HG03280 (cell line): ENCODE results near the gene TMEM18.
A peak's percentile ranks its signal among the peaks of the same experiment; 100 is the strongest.
"Not testable (repeated sequence)": the region's sequence is repeated elsewhere in the genome, so short reads cannot be mapped to it uniquely, and the experiment has no call there.

Source experiments
- ATAC-seq: cut with Tn5 transposase; IDR thresholded peaks from one replicate; pipeline ENCODE4 v1.9.1; 2021; ENCODE audit warnings: mild to moderate bottlenecking, moderate library complexity; ENCODE audit not compliant: unreplicated experiment

Gene TMEM18

GRCh38 chr2:694174-694573 lies 17.0 kb upstream of the TMEM18 start:
- ATAC-seq = no peak

DNA sequence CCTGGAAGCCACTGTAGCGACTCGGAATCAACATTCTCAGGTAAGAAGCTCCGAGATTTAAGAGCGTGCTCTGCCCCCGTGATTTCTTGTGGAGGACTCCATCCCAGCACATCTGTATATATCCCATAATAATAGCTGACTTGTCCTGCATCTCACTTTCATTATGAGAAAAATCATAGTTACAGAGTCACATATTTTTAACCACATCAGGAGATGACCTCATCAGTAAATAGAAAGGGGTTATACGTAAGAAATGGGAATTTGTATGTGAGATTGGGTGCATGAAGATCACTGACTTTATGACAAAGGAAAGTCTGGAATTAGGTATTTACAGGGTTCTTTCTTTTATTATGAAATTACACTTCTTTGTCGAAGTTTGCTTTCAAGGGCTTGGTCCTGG lies 16.4 kb upstream of the TMEM18 start:
- ATAC-seq = no peak

- ATAC-seq = no peak
These were observed 15.6 kb upstream of the TMEM18 start for GRCh38 chr2:692767-693166.

- no peak for ATAC-seq
These were observed 14.9 kb upstream of the TMEM18 start for GRCh38 chr2:691821-692761.

DNA sequence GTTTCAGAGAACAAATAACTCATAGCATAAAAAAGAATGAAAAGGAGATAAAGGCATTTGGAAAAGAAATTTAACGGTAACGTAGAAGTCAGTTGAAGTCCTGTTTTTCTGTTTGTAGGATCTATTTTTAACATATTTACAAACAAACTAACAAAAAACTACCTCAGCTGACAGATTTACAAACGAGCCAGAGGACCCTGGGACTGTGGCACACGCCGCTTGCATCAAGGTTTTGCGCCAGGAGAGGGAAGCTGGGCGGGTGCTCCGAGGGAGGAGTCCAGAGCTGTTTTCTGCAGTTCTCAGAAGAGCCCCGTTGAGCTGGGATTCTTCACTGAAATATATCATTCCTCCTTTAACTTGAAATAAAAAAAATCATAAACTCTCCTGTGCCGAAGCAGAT lies 13.6 kb upstream of the TMEM18 start:
- ATAC-seq = no peak

- ATAC-seq = no peak
These were observed 12.8 kb upstream of the TMEM18 start for GRCh38 chr2:689877-690510.

GRCh38 chr2:689237-689636 lies 12.0 kb upstream of the TMEM18 start:
- no peak for ATAC-seq

- no peak for ATAC-seq
These were observed 11.4 kb upstream of the TMEM18 start for GRCh38 chr2:688504-689076.

DNA sequence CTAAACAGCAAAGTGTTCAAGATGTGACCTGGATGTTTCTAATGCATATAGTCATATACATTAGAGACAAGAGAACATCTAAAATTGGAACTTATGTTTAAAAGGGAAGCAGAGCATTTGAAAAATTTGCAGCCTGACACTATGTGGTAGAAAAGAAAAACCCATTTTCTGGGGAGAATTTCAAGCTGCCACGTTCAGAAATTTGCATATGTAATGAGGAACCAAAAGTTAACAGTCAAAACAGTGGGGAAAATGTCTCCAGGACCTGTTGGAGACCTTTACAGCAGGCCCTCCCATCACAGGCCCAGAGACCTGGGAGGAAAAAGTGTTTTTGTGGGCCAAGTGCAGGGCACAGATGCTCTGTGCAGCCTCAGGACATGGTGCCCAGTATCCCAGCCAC lies 8.2 kb upstream of the TMEM18 start:
- no peak for ATAC-seq

- ATAC-seq = not testable (repeated sequence)
These were observed 7.7 kb upstream of the TMEM18 start for GRCh38 chr2:684913-685312.

DNA sequence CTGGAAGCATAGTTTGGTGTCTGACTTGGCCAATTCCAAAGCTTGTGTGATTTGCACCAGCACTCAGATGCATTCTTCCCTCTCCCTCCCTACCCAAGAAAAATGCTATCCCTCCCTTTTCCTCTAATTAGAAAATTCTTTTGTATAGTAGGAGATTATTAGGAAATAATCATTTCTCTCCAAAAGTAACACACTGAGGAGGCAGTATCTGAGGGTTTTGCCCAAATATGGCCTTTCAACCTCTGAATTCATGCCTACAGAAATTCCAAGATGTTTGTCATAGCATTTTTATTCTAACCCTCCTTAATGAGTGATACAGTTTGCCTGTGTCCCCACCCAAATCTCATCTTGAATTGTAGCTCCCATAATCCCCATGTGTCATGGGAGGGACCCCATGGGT lies 5.0 kb upstream of the TMEM18 start:
- ATAC-seq = no peak

GRCh38 chr2:681312-681711 lies 4.1 kb upstream of the TMEM18 start:
- no peak for ATAC-seq

DNA sequence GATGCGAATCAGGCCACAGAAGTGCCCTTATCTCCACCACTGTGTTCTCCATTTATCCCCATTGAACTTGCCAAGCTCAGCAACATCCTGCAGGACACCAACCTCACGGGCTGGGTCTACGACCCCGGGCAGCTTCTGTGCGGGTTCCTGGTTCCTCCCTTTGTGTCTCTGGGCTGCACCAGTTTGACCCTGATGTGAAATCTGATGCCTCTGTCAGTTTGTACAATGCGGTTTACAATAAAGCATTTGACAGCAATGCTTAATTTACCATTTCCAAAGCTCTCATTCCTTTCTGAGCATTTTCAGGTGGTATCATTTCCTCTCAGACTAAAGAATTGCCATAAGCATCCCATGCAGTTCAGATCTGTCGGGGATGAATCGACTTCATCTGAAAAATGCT lies 3.3 kb upstream of the TMEM18 start:
- ATAC-seq = no peak

GRCh38 chr2:678964-679363 lies 1.8 kb upstream of the TMEM18 start:
- ATAC-seq = no peak

DNA sequence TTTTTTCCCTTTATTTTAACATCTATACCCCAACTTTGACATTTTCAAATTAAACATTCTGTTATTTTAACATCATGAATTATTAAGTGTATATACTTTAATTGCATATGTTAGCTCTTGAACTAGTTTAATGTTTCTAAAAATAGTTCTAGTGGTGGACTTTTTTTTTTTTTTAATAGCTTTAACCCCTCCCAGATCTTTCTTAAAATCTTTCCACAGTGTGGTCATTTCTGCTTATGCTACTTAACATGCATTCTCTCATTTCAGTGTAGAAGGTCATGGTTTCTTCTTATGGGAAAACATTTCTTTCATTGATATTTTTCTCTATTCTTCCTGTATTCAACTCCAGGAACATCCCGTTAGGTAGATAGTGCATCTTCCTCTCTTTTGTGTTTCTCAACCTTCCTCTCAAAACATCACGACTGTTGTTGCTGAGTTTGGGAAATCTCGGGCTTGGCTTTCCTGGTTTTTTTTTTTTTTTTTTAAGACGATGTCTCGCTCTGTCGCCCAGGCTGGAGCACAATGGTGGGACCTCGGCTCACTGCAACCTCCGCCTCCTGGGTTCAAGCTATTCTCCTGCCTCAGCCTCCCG lies 849 bp upstream of the TMEM18 start:
- ATAC-seq = no peak

DNA sequence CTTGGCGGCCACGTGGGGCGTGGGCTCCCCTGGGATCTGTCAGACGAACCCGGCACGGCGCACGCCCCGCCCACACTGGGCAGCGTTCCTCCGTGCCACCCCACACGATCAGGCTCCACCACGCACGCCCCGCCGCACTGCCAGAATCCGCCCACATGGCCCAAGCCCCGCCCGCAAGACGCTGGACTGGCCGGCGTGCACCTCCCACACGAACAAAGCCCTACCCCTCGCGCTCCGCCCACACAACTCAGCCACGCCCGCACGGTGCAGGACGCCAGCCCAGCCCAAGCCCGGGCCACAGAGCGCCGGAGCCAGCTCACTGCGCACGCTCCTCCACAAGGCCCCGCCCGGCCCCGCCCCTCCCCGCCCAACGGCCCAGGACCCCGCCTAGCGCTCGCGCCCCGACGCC lies 555 bp downstream of the TMEM18 start:
- peak; percentile 82 for ATAC-seq

DNA sequence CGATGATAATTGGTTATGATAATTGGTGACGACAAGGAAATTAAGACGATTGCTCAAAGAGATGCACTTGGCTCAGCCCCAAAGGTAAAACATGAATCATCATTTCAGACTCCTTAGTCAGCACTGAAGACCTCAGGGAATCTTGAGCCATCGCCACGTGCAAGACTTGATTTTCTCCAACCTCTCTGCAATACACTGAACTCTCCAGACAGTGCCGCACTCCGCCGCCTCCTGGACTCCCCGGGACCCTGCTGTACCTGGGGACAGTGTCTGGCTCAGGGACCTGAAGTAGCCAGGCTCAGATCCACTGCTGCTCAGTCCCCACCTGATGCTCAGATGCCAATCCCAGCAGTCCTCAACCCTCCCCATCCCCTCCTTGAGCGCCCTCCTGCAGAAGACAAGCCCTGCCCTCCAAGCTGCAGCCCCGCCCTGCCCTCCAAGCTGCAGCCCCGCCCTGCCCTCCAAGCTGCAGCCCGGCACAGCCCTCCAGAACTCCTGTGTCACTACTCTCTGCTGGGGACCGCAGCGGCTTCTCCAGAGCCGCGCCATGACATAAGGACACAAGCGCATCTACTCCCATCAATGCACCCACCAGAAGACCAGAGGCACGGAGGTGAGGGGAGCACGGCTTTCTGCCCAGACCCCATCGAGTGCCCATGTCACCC lies 1.1 kb downstream of the TMEM18 start:
- peak; percentile 29 for ATAC-seq

DNA sequence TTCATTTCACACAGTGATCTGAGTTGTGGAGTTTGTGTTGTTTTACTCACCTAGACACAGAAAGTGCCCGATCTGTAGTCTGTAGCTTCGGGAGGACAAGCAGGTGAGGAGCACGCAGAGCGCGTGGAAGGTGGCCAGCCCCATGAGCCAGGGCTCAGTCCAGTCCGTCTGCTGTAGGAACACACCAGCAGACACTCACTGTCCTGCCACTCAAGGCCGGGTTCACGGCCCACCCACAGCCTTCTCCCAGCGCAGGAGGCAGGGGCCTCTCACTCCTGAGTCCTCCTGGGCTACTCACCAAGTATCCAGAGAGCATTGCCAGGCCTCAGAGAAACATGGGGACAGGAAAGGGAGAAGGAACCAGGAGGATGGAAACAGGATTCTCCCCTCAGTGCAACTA lies 1.7 kb downstream of the TMEM18 start:
- no peak for ATAC-seq

DNA sequence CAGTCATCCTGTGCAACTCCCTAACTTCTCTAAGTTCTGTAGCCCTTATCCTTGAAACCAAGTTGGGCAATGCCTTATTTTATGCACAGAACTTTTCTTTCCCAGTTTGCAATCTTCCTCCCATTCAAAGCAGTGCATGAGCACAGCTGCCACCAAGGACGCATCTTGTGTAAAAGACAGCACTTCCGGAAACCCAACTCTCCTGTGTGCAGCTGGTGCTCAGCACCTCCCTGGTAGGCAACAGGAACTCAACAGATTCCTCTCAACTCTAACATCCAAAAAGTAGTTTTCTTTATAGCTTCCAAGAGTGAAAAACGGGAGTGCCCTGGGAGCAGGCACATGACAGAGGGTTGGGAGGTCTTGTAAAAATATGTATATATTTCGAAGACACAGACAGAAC lies 2.2 kb downstream of the TMEM18 start:
- no peak for ATAC-seq

DNA sequence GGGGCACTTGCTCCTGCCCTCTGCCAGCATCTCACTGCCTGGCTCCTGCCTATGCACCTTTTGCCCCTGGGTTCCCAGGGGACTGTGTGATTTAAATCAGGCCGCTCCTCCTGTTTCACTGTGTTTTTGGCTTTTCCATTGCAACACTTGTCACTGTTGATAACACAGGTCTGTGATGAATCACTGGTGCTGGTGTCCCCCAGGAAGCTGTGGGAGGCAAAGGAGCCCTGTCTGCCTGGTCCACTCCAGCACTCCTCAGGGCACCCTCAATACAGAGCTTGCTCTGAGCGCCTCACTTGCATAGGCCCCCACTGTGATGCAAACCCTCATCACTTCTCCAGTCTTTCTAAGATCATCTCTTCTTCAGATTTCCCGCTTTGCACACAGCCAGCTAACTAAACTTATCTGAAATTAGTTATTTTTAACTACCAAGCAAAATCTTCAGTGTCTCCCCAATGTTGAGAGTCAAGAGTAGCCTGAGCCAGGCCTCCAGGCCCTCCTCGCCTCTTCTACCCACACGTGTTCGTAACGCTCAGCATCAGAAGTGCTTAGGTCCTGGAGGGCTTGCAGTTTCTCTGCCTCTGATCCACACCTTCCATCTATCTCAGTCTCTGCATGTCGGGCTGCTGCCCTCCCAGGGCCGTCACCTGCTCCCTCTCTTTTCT lies 2.8 kb downstream of the TMEM18 start:
- no peak for ATAC-seq
